GM18498 (cell line): ENCODE measurements around the gene HSPG2.

Experiments used
- ATAC-seq: cut with Tn5 transposase; IDR thresholded peaks from one replicate; pipeline ENCODE4 v1.9.1; 2021; ENCODE audit warnings: mild to moderate bottlenecking, moderate library complexity; ENCODE audit not compliant: unreplicated experiment

Gene HSPG2

GRCh38 chr1:21884456-21885235 is 52.5 kb downstream of the HSPG2 start:
- no peak for ATAC-seq

GRCh38 chr1:21882721-21883415 is 54.2 kb downstream of the HSPG2 start:
- ATAC-seq, result no peak

- ATAC-seq, result no peak
These were observed 55.9 kb downstream of the HSPG2 start for GRCh38 chr1:21881250-21881649.

GRCh38 chr1:21880619-21880970 is 56.5 kb downstream of the HSPG2 start:
- ATAC-seq, result no peak

- no peak for ATAC-seq
These were observed 57.0 kb downstream of the HSPG2 start for GRCh38 chr1:21879928-21880618.

GRCh38 chr1:21878840-21879478 is 58.2 kb downstream of the HSPG2 start:
- ATAC-seq, result no peak

- ATAC-seq, result no peak
These were observed 58.9 kb downstream of the HSPG2 start for GRCh38 chr1:21878009-21878773.

GRCh38 chr1:21876267-21876666 is 60.8 kb downstream of the HSPG2 start:
- no peak for ATAC-seq

- ATAC-seq, result no peak
These were observed 61.5 kb downstream of the HSPG2 start for GRCh38 chr1:21875621-21876063.

GRCh38 chr1:21874778-21875547 is 62.1 kb downstream of the HSPG2 start:
- ATAC-seq, result no peak

- no peak for ATAC-seq
These were observed 62.8 kb downstream of the HSPG2 start for GRCh38 chr1:21874328-21874727.

- no peak for ATAC-seq
These were observed 63.3 kb downstream of the HSPG2 start for GRCh38 chr1:21873761-21874160.

GRCh38 chr1:21873174-21873573 is 63.9 kb downstream of the HSPG2 start:
- ATAC-seq, result no peak

- no peak for ATAC-seq
These were observed 64.5 kb downstream of the HSPG2 start for GRCh38 chr1:21872445-21873079.

- ATAC-seq, result no peak
These were observed 65.2 kb downstream of the HSPG2 start for GRCh38 chr1:21871943-21872342.

- ATAC-seq, result no peak
These were observed 66.5 kb downstream of the HSPG2 start for GRCh38 chr1:21870611-21871010.

GRCh38 chr1:21869620-21870121 is 67.4 kb downstream of the HSPG2 start:
- no peak for ATAC-seq

GRCh38 chr1:21868941-21869454 is 68.1 kb downstream of the HSPG2 start:
- ATAC-seq, result no peak

GRCh38 chr1:21868482-21868881 is 68.6 kb downstream of the HSPG2 start:
- no peak for ATAC-seq
